Spleen (tissue), 13 donors: ENCODE results near the gene TFRC. TPM values are rescaled to one million over a fixed set of nuclear protein-coding genes. Genes with fewer than 3 reads are reported as not detected.

ENCODE experiments used
- DNase-seq: peaks from one replicate; pipeline ENCODE4 v3.0.0-alpha.2; 2020
- H3K27ac ChIP-seq, 8 donors: fragments of 200-600 bp; sonication (generic) in 7 of 8; 1 replicate in 4 of 8; 2 replicates in 4 of 8; pipeline versions ENCODE4 v1.5.0 to v1.8.0; 2016 to 2021; ENCODE audit warnings: inconsistent platforms in 4 of 8, mild to moderate bottlenecking in 4 of 8, moderate library complexity in 1 of 8
- H3K27me3 ChIP-seq, 7 donors: fragments of 200-600 bp; sonication (generic) in 6 of 7; replicated peaks in 1 of 7; 1 replicate in 4 of 7; 2 replicates in 3 of 7; pipeline versions ENCODE4 v1.5.0 to v1.8.0; 2016 to 2021; ENCODE audit warnings: inconsistent platforms in 3 of 7, mild to moderate bottlenecking in 1 of 7
- H3K36me3 ChIP-seq, 6 donors: fragments of 200-600 bp; sonication (generic) in 5 of 6; 1 replicate in 4 of 6; 2 replicates in 2 of 6; pipeline versions ENCODE4 v1.5.0 to v1.8.0; 2016 to 2021; ENCODE audit warnings: inconsistent platforms in 2 of 6
- H3K4me1 ChIP-seq, 6 donors: fragments of 200-600 bp; sonication (generic) in 5 of 6; 1 replicate in 3 of 6; 2 replicates in 3 of 6; pipeline versions ENCODE4 v1.5.0 to v1.8.0; 2016 to 2021; ENCODE audit warnings: inconsistent platforms in 3 of 6
- H3K4me3 ChIP-seq, 8 donors: fragments of 200-600 bp; sonication (generic) in 7 of 8; 1 replicate in 4 of 8; 2 replicates in 4 of 8; pipeline versions ENCODE4 v1.5.0 to v1.8.0; 2016 to 2021; ENCODE audit warnings: inconsistent platforms in 4 of 8, mild to moderate bottlenecking in 4 of 8, moderate library complexity in 2 of 8
- H3K9me3 ChIP-seq, 8 donors: fragments of 200-600 bp; sonication (generic) in 7 of 8; 1 replicate in 4 of 8; 2 replicates in 4 of 8; pipeline versions ENCODE4 v1.5.0 to v1.8.0; 2016 to 2021; ENCODE audit warnings: inconsistent platforms in 4 of 8
- CTCF ChIP-seq, 11 experiments: fragments of 200-600 bp in 7 of 11; fragments of 450-650 bp in 4 of 11; sonication (generic) in 4 of 11; IDR thresholded peaks in 8 of 11; conservative IDR thresholded peaks in 3 of 11; 1 replicate in 7 of 11; 2 replicates in 4 of 11; pipeline versions ENCODE4 v1.4.0 to v1.8.0; 2016 to 2021; ENCODE audit warnings: antibody characterized with exemption in 11 of 11, inconsistent platforms in 4 of 11, mild to moderate bottlenecking in 1 of 11
- POLR2A ChIP-seq, 3 donors: fragments of 450-650 bp; IDR thresholded peaks; one replicate each; pipeline ENCODE4 v1.5.1; 2017; ENCODE audit warnings: antibody characterized with exemption in 3 of 3, mild to moderate bottlenecking in 1 of 3
- POLR2AphosphoS5 ChIP-seq, 3 donors: sonication (generic); formaldehyde crosslinking; IDR thresholded peaks; one replicate each; pipeline ENCODE4 v1.5.1; 2017; ENCODE audit warnings: antibody characterized with exemption in 3 of 3
- WGBS, 5 donors: extraction: QIAGEN DNeasy Blood & Tissue Kit in 3 of 5; methylation state at CpG; one replicate each; pipeline versions ENCODE4 v1.1.5 to v1.1.7; 2013 to 2018; 5-methylcytosine and 5-hydroxymethylcytosine counted together
- intact Hi-C: fragments of 100-400 bp; cut with DNase I; formaldehyde crosslinking; loops from one replicate; pipeline ENCODE4 v1.15.0; 2023; ENCODE audit warnings: low total_unique reads
- long read RNA-seq, 2 donors: transcript quantifications; one replicate each; lab custom pipeline, GENCODE V29; 2026
- polyA plus RNA-seq, 3 donors: library from polyadenylated mRNA; stranded (reverse); fragments of 200-250 nt; gene quantifications; one replicate each; pipeline ENCODE4 v1.2.1, GENCODE V29; 2013
- total RNA-seq, 7 donors: library from RNA; depleted of rRNA in 3 of 7; stranded (reverse); fragments of >200 nt in 3 of 7; fragmentation: NEBNext Ultra II Directional in 4 of 7; extraction: Animal tissue kit (Norgen Biotek cat#: 25700) in 4 of 7; gene quantifications; one replicate each; pipeline versions ENCODE4 v1.1.0 to v1.2.1, GENCODE V29; 2016 to 2021
- donor health status: healthy with polysubstance abuse.
- donor health status: DM: no; HTN: no; CAD: no; lungs with moderate emphysema.
- donor health status: DM: no; HTN: no; CAD: no.
- donor health status: Bipolar disorder and iron deficiency.
- donor health status: healthy.
- donor health status: DM: no; HTN: no; CAD: no.
- donor health status: DM: yes; HTN: yes; CAD: no.

TFRC gene
- total RNA-seq (100 to 1,000 TPM in 1 of 7 donors, 10 to 100 TPM in 6; 44.2 to 104 (median 82.7) TPM), polyA plus RNA-seq (10 to 100 TPM; 13.2 to 18.7 (median 15.5) TPM)
- long read RNA-seq, donor 1, full-length matches to known transcripts = 5 of 16 reads
- long read RNA-seq, donor 1, partial matches to known transcripts = 11 of 16 reads
- long read RNA-seq, donor 1, other reads (novel, unspliced or antisense) = 0 of 16 reads
- long read RNA-seq, donor 2, full-length matches to known transcripts = 16 of 43 reads
- long read RNA-seq, donor 2, partial matches to known transcripts = 27 of 43 reads
- long read RNA-seq, donor 2, other reads (novel, unspliced or antisense) = 0 of 43 reads

GRCh38 chr3:196081834-196082618 is at the start of gene TFRC:
Gene TFRC (minus strand): TSS chr3:196082090. CDS start chr3:196077099, 4,991 bp downstream.
- intact Hi-C loops = no loop called here
- H3K36me3 ChIP-seq = peaks cover 0 to 1% (median 0%) of the 10 kb centered on the region in 6 donors
- peak within 1 kb of the TSS; percentile 91 to 99 (median 96) for H3K27ac ChIP-seq
- H3K27me3 ChIP-seq = no peaks in the 10 kb centered on the region
- peak; percentile 66 to 96 (median 96) for TF ChIP-seq POLR2A (IDR thresholded peaks at IDR 0.05)
- TF ChIP-seq CTCF (IDR thresholded peaks at IDR 0.05 in 8 of 11, conservative IDR thresholded peaks at IDR 0.05 in 3 of 11) = peak in 2 of 11 experiments; percentile 25 to 34
- peak; percentile 99 for TF ChIP-seq POLR2AphosphoS5 (IDR thresholded peaks at IDR 0.05)
- 1% methylated on average over 44 to 67 of the region's 67 CpGs for WGBS, 5 donors
- peak within 1 kb of the TSS; percentile 80 to 100 (median 94) for H3K4me3 ChIP-seq
- peak; percentile 99 for DNase-seq
- peaks cover 10 to 61% (median 38%) of the 10 kb centered on the region in 6 donors for H3K4me1 ChIP-seq
- H3K9me3 ChIP-seq = no peaks in the 10 kb centered on the region

- TF ChIP-seq POLR2AphosphoS5 (IDR thresholded peaks at IDR 0.05) = no peak
- no peak for TF ChIP-seq CTCF (IDR thresholded peaks at IDR 0.05 in 8 of 11, conservative IDR thresholded peaks at IDR 0.05 in 3 of 11)
- TF ChIP-seq POLR2A (IDR thresholded peaks at IDR 0.05) = no peak
- intact Hi-C loops = no loop called here
- 96 to 99% (median 97%) methylated on average over 21 of the region's 21 CpGs for WGBS, 5 donors
- Histone ChIP-seq H3K27me3 (no peaks in the 10 kb centered on the region), H3K4me3 (no peak overlapping the region), H3K36me3 (no peaks in the 10 kb centered on the region), H3K4me1 (peaks cover 0 to 17% (median 8%) of the 10 kb centered on the region in 6 donors), H3K27ac (no peak overlapping the region), H3K9me3 (no peaks in the 10 kb centered on the region)
- DNase-seq = no peak
These were observed 46.4 kb upstream of the TFRC start for GRCh38 chr3:196128172-196128843.

DNA sequence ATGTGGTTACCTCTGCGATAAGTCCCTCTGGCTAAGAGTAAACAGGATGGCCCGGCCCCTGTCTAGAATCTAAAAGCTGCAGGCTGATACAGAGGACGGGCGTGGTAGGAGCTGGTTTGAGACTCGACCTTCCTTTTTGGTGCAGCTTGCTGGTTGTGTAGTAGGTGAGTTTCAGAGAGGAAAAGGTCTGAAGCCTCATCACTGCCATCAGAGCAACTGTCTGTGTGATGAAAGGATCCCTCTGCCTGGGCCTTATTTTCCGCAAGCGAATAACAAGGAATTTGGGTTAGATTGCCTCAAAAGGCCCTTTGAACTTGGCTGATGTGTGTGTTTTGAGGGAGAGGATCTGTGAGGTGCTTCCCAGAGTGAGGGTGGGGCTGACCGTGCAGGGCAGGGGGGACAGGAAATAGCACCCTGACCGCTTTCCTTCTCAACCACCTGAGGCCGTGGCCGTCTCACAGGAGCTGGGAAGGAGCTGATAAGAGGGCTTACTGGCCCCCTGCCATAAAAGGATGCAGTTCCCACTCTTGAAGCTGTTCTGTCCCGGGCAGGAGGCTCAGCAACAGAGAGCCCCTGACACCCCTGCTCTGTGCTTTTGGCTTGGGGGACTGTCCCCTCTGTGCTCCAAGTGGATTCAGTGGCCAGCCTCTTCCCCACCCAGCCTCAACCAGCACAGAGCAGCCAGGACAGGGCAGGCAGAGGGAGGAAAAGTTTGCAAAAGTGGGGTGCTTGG is 45.6 kb upstream of the TFRC start:
- H3K9me3 ChIP-seq = no peaks in the 10 kb centered on the region
- H3K27ac ChIP-seq = peak overlapping the region in 3 of 8 donors; percentile 6 to 27 (median 11)
- H3K4me1 ChIP-seq = peaks cover 0 to 25% (median 11%) of the 10 kb centered on the region in 6 donors
- 27 to 43% (median 36%) methylated on average over 9 to 12 of the region's 12 CpGs for WGBS, 5 donors
- intact Hi-C loops = no loop called here
- DNase-seq = no peak
- TF ChIP-seq POLR2AphosphoS5 (IDR thresholded peaks at IDR 0.05) (no peak), POLR2A (IDR thresholded peaks at IDR 0.05) (no peak), CTCF (IDR thresholded peaks at IDR 0.05 in 8 of 11, conservative IDR thresholded peaks at IDR 0.05 in 3 of 11) (no peak)
- H3K4me3 ChIP-seq = no peak overlapping the region
- no peaks in the 10 kb centered on the region for H3K27me3 ChIP-seq
- H3K36me3 ChIP-seq = no peaks in the 10 kb centered on the region
